H54 (cell line): ENCODE results near the gene LSM2.

ENCODE experiments used
- DNase-seq: peaks from one replicate; pipeline ENCODE4 v3.0.0; 2011; ENCODE audit warnings: low spot score, mixed read lengths; ENCODE audit not compliant: insufficient read length
- FAIRE-seq: peaks from 3 replicates; lab custom pipeline; 2011; peaks lifted over from hg19 to GRCh38; lab: Jason Lieb, UNC
- POLR2A ChIP-seq: IDR thresholded peaks from 2 replicates; pipeline ENCODE4 v1.6.1; 2011; ENCODE audit warnings: low read depth, mild to moderate bottlenecking, low read length

Gene LSM2

DNA sequence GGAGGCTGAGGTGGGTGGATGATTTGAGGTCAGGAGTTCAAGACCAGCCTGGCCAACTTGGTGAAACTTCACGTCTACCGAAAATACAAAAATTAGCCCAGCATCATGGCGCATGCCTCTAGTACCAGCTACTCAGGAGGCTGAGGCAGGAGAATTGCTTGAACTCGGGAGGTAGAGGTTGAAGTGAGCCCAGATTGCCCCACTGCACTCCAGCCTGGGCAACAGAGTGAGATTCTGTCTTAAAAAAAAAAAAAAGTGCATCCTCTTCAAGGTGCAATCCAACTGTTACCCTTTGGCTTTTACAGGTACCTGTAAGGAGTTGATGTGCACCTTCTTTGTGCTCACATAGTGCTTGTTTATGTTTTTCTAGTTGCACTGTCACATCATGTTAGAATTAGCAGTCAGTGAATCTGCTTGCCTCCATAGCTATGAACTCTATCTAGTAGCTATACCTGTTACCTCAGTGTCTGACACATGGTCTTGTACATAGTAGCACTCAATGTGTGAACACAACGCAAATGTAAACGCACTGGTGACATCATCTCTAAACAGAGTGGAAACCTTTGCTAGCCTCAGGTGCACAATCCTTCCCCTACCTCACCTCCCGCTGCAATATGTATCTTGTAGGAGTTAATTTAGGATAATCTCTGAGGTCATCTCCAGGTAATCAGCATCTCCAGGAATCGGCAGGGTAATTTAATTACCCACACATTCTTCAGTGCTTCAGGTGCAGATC lies 57.3 kb downstream of the LSM2 start:
- DNase-seq (no peak), FAIRE-seq (no peak)
- no peak for TF ChIP-seq POLR2A
